ENCODE results near the gene SOX18. TPM values are rescaled to one million over a fixed set of nuclear protein-coding genes. Genes with fewer than 3 reads are reported as not detected.

The SOX18 gene
- total and polyA plus RNA-seq, 2 of the 13 experiments (the other 11 are each of a cell fraction or from before 2014, with no cell fraction given): 1.6 to 1.9 TPM

GRCh38 chr20:64037498-64038213 lies 11.8 kb downstream of the SOX18 start (continued):
- TF ChIP-seq PRDM10 (CRISPR knock-in tag; IDR thresholded peaks at IDR 0.05; ENCODE audit: low read depth) (no peak), NR0B2 (CRISPR knock-in tag; IDR thresholded peaks at IDR 0.05) (no peak), NFATC3 (CRISPR knock-in tag; IDR thresholded peaks at IDR 0.05) (no peak), ZBTB2 (CRISPR knock-in tag; IDR thresholded peaks at IDR 0.05; ENCODE audit: low read depth) (0 out of 2 replicates have a peak, but pooled peaks have one; percentile 11), ZNF282 (IDR thresholded peaks at IDR 0.05; ENCODE audit: partially characterized antibody) (no peak), MYC (CRISPR knock-in tag; IDR thresholded peaks at IDR 0.05; ENCODE audit: borderline replicate concordance) (peak; percentile 42; the same call in 1 of the 2 replicates), JARID2 (CRISPR knock-in tag; IDR thresholded peaks at IDR 0.05; ENCODE audit: insufficient replicate concordance) (no peak), CREB1 (IDR thresholded peaks at IDR 0.05) (no peak), CREB1 (CRISPR knock-in tag; IDR thresholded peaks at IDR 0.05) (no peak), TAF1 (CRISPR knock-in tag; IDR thresholded peaks at IDR 0.05) (peak; percentile 10; the same call in 1 of the 2 replicates), UBTF (CRISPR knock-in tag; IDR thresholded peaks at IDR 0.05) (no peak), ZNF280B (CRISPR knock-in tag; IDR thresholded peaks at IDR 0.05; ENCODE audit: borderline replicate concordance) (no peak), NAIF1 (CRISPR knock-in tag; IDR thresholded peaks at IDR 0.05; ENCODE audit: borderline replicate concordance) (no peak)

Measured in HepG2 (cell line).